Cardiac muscle cell (in vitro differentiated cells and primary cell): ENCODE data around the gene MAPT. TPM values are rescaled to one million over a fixed set of nuclear protein-coding genes. Genes with fewer than 3 reads are reported as not detected.

Source experiments
- DNase-seq, 2 donors: peaks; one replicate each; pipeline versions ENCODE4 v3.0.0 to v3.0.0-alpha.2; 2010 to 2017; ENCODE audit warnings: low read depth in 1 of 2, low spot score in 1 of 2
- H3K27ac ChIP-seq: fragments of 200-600 bp; sonication (generic); 2 replicates; pipeline ENCODE4 v1.5.1; 2016
- H3K27me3 ChIP-seq: fragments of 200-600 bp; sonication (generic); 2 replicates; pipeline ENCODE4 v1.6.0; 2016; ENCODE audit warnings: control low read depth
- H3K36me3 ChIP-seq: fragments of 200-600 bp; sonication (generic); 2 replicates; pipeline ENCODE4 v1.5.1; 2016; ENCODE audit warnings: control low read depth
- H3K4me1 ChIP-seq: fragments of 200-600 bp; sonication (generic); 2 replicates; pipeline ENCODE4 v1.8.1; 2017; ENCODE audit warnings: low read depth, mild to moderate bottlenecking, mixed run types
- H3K4me3 ChIP-seq: fragments of 200-600 bp; sonication (generic); 2 replicates; pipeline ENCODE4 v1.5.1; 2016; ENCODE audit warnings: mild to moderate bottlenecking
- H3K9me3 ChIP-seq: fragments of 200-600 bp; sonication (generic); 2 replicates; pipeline ENCODE4 v1.5.1; 2017; ENCODE audit warnings: low read depth, mild to moderate bottlenecking, control low read depth
- polyA plus RNA-seq: library from polyadenylated mRNA; unstranded; fragments of >200 nt; fragmentation: Nextera tagmentation; extraction: Ambion mirVana; gene quantifications from 2 replicates; pipeline ENCODE4 v1.2.1, GENCODE V29; 2016
- total RNA-seq: library from RNA; depleted of rRNA; stranded (reverse); fragments of >200 nt; gene quantifications from 2 replicates; pipeline ENCODE4 v1.2.3, GENCODE V29; 2016
- TF ChIP-seq, protein P1 (sequence below): IDR thresholded peaks from 2 replicates; pipeline ENCODE4 v1.5.1; 2012; ENCODE audit warnings: low read depth, mild to moderate bottlenecking, low read length

MAPT gene
- total and polyA plus RNA-seq, 2 experiments from 2014 or later, result 1.3 to 1.9 TPM

DNA sequence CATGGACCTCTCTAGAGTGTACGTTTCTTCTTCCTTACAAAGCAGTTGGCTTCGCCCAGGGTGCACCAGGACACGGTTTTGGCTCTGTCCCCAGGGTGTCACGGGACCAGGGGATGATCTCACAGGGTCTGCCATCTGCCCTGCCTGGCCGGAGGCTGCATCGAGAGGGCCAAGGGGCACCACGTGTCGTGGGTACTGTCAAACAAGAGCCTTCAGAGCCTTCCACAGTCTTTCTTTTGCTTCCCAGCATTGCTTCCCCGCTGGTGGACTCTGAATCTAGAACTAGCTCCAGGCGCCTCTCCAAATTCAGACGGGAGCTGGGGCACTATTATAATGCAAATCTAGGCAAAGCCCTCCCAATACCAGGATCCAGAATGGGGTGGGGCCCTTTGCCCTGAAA is 47.9 kb downstream of the MAPT start:
- Histone ChIP-seq H3K27ac (no peak overlapping the region), H3K4me1 (no peaks in the 10 kb centered on the region), H3K27me3 (peaks cover 4% of the 10 kb centered on the region), H3K36me3 (no peaks in the 10 kb centered on the region), H3K4me3 (no peak overlapping the region), H3K9me3 (no peaks in the 10 kb centered on the region)
- DNase-seq, result peak in 1 of 2 donors; percentile 20
- TF ChIP-seq, protein P1, sequence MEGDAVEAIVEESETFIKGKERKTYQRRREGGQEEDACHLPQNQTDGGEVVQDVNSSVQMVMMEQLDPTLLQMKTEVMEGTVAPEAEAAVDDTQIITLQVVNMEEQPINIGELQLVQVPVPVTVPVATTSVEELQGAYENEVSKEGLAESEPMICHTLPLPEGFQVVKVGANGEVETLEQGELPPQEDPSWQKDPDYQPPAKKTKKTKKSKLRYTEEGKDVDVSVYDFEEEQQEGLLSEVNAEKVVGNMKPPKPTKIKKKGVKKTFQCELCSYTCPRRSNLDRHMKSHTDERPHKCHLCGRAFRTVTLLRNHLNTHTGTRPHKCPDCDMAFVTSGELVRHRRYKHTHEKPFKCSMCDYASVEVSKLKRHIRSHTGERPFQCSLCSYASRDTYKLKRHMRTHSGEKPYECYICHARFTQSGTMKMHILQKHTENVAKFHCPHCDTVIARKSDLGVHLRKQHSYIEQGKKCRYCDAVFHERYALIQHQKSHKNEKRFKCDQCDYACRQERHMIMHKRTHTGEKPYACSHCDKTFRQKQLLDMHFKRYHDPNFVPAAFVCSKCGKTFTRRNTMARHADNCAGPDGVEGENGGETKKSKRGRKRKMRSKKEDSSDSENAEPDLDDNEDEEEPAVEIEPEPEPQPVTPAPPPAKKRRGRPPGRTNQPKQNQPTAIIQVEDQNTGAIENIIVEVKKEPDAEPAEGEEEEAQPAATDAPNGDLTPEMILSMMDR, result no peak

DNA sequence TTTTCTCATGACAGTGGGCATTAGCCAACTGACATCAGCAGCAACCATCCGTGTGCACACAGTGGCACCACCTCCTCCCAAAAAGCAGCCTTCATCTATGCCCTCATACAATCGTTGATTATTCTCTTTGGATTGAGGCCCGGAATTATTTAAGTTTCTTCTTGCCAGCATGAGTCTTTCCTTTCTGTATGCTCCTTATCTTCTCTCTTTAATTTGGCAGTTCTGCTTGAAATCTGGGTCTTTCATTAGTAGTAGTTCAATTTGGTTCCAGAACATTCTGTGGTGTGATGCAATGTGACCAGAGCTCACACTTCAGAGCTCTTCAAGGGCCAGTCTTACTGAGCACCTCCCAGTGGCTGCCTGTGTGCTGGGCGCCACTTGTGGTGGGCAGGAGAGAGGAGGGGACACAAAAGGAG is 52.5 kb downstream of the MAPT start:
- no peaks in the 10 kb centered on the region for H3K4me1 ChIP-seq
- H3K27ac ChIP-seq, result no peak overlapping the region
- TF ChIP-seq, protein P1, result peak; percentile 9
- peak in 1 of 2 donors; percentile 74 for DNase-seq
- no peaks in the 10 kb centered on the region for H3K9me3 ChIP-seq
- H3K4me3 ChIP-seq, result no peak overlapping the region
- no peaks in the 10 kb centered on the region for H3K36me3 ChIP-seq
- peaks cover 21% of the 10 kb centered on the region for H3K27me3 ChIP-seq

DNA sequence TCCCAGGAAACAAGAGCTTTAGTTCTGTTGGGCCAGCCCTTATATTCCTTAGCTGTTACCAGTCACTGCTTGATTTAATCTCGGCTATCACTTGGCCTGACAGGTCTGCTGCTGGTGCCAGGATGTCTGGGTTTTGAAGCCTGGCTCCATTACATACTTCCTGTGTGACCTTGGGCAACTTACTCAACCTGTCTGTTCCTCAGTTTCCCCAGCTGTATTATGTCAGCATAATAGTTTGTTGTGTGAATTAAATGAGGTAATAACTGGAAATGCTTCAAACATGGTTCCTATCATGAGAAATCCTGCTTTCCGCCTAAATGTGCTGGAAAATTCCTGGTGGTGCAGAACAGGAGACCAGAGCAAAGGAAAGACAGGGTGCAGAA is 54.1 kb downstream of the MAPT start:
- peak in 1 of 2 donors; percentile 10 for DNase-seq
- Histone ChIP-seq H3K4me3 (no peak overlapping the region), H3K27ac (no peak overlapping the region), H3K36me3 (no peaks in the 10 kb centered on the region), H3K9me3 (no peaks in the 10 kb centered on the region), H3K27me3 (peaks cover 21% of the 10 kb centered on the region), H3K4me1 (no peaks in the 10 kb centered on the region)
- TF ChIP-seq, protein P1, result no peak

DNA sequence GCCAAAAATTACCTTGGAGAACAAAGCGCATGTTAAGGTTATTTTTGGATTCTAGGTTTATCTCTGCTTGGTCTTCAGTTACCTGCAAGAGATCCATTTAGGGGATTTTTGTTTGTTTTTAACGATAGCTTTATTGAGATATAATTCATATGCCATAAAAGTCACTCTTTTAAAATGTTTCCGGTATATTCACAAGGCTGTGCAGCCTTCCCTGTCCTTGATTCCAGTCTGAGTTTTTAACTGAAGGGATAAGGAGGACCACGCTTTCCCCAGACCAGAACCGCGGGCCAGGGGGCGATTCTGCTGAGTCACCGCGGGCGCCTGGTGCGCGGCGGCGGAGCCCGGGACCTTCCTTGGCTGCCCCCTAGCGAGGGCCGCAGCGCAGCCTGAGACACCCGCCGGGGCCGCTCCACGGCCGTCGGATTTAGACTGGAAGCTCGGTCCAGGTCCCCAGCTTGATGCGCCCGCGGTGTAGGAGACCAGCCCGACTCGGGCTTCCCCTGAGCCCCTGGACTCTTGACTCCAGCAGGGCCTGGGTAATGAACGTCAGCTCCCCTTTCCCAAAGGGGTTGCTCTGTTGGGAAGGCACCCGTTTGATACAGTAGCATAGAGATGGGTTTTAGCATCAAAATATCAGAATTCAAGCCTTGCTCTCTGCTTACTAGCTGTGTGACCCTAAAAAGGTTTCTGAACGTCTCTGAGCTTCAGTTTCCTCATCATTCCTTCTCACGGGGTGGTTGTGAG is 54.7 kb downstream of the MAPT start:
- no peak overlapping the region for H3K4me3 ChIP-seq
- H3K27me3 ChIP-seq, result peaks cover 21% of the 10 kb centered on the region
- no peaks in the 10 kb centered on the region for H3K4me1 ChIP-seq
- TF ChIP-seq, protein P1, result peak; percentile 91
- H3K36me3 ChIP-seq, result no peaks in the 10 kb centered on the region
- H3K9me3 ChIP-seq, result no peaks in the 10 kb centered on the region
- peak; percentile 74 to 86 for DNase-seq
- no peak overlapping the region for H3K27ac ChIP-seq

DNA sequence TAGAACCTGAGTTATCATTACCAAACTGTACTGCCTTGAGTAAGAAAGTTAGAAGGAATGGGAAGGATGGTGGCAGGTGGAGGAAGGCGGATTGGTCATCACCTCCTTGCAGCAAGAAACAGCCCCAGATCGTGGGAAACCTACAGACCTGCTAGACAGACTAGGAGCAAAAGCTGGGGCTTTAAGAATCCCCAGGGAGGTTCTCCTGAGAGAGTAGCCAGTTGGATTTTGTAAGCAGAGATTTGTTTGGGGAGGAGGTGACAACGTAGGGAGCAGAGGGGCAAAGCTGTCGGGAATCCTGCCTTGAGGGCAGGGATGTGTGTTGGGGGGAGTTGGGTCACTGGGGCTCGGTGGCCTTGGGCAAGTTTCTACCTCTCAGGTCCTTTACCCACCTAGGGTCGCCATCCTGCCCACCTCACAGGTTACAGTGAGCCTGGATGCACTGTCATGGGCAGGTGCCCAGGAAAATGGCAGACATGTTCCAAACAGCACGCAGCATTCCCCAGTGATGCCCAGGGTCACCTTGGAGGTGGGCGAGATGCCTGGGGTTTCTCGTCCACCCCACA is 55.5 kb downstream of the MAPT start:
- Histone ChIP-seq H3K4me3 (no peak overlapping the region), H3K9me3 (no peaks in the 10 kb centered on the region), H3K27me3 (peaks cover 21% of the 10 kb centered on the region), H3K27ac (no peak overlapping the region), H3K36me3 (no peaks in the 10 kb centered on the region), H3K4me1 (no peaks in the 10 kb centered on the region)
- DNase-seq, result no peak
- TF ChIP-seq, protein P1, result no peak
